Activated T-cell treated with anti-CD3 and anti-CD28 coated beads, Interleukin-2, amount 50 U/mL, for 72 hours (primary cell): Measurements from ENCODE around the gene MORN3. TPM values are rescaled to one million over a fixed set of nuclear protein-coding genes. Genes with fewer than 3 reads are reported as not detected.
"Not testable (repeated sequence)": the region's sequence is repeated elsewhere in the genome, so short reads cannot be mapped to it uniquely, and the experiment has no call there.

ENCODE experiments used
- ATAC-seq, 2 donors: fragments of 150-1000 bp; cut with Tn5 transposase; replicated peaks in 1 of 2; 2 replicates each; pipeline ENCODE4 v1.10.0; 2021; ENCODE audit warnings: moderate library complexity in 2 of 2, mild to moderate bottlenecking in 1 of 2
- DNase-seq, 2 donors: peaks; one replicate each; pipeline ENCODE4 v3.0.0; 2021 to 2022; ENCODE audit warnings: mixed read lengths in 1 of 2
- H3K27ac Mint-ChIP-seq: one replicate; pipeline ENCODE4 v1.8.0; 2022; ENCODE audit warnings: mild to moderate bottlenecking, moderate library complexity, mixed read lengths
- H3K27me3 Mint-ChIP-seq: one replicate; pipeline ENCODE4 v1.8.0; 2022; ENCODE audit warnings: low read depth, mixed read lengths
- H3K36me3 Mint-ChIP-seq, 2 donors: one replicate each; pipeline ENCODE4 v1.8.0; 2022; ENCODE audit warnings: mixed read lengths in 2 of 2, mild to moderate bottlenecking in 1 of 2; ENCODE audit not compliant: insufficient read depth in 2 of 2
- H3K4me1 Mint-ChIP-seq: one replicate; pipeline ENCODE4 v1.8.0; 2022; ENCODE audit warnings: low read depth, mixed read lengths
- H3K4me3 Mint-ChIP-seq, 2 donors: one replicate each; pipeline ENCODE4 v1.8.0; 2022; ENCODE audit warnings: mild to moderate bottlenecking in 2 of 2, mixed read lengths in 2 of 2, moderate library complexity in 2 of 2
- H3K9me3 Mint-ChIP-seq, 2 donors: one replicate each; pipeline ENCODE4 v1.8.0; 2022; ENCODE audit warnings: mixed read lengths in 2 of 2
- total RNA-seq, 2 donors: library from RNA; stranded (reverse); gene quantifications; one replicate each; pipeline ENCODE4 v1.2.3, GENCODE V29; 2022

Gene MORN3
- total RNA-seq, 2 donors from 2014 or later = 2.4 to 3.2 TPM

DNA sequence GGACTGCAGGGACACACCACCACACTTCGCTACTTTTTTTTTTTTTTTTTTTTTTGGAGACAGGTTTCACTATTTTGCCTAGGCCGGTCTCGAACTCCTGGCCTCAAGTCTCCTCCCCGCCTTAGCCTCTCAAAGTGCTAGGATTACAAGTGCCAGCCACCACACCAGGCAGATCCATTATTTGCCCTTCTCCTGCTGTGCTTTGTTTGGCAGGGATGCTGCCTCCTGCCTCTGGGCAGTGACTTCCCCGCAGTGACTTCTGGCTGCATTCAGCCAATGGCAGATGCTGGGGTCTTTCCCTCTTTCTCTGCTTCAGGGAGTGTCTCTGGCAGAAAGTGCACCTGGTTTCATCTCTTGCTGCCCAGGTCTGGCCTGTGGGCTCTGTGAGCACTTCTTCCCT, 6.7 kb upstream of the MORN3 start:
- Mint-ChIP-seq H3K27ac (no peak overlapping the region), H3K9me3 (no peaks in the 10 kb centered on the region), H3K4me1 (peaks cover 29% of the 10 kb centered on the region), H3K27me3 (no peaks in the 10 kb centered on the region), H3K36me3 (no peaks in the 10 kb centered on the region), H3K4me3 (no peak overlapping the region)
- DNase-seq (no peak), ATAC-seq (no peak)

DNA sequence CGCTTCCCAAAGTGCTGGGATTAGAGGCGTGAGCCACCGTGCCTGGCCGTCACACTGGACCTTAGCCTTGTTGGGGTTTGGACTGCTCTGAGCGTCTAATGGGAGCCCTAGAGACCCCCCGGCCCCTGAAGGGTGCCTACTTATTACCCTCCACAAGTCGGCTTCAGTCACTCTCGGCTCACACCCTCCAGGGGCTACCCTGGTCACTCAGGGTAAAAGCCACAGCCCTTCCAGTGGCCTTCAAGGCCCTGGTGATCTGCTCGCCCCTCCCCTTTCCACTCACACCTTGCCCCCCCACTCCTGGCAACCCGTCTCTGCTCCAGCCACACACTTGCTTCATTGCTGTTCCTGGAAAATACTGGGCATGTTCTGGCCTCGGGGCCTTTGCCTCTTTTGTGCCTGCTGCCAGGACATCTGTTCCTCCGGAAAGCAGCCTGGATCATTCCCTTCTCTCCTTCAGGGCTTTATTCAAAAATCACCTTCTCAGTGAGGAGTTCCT, 3.6 kb upstream of the MORN3 start:
- no peaks in the 10 kb centered on the region for H3K9me3 Mint-ChIP-seq
- no peaks in the 10 kb centered on the region for H3K27me3 Mint-ChIP-seq
- peak in 1 of 2 donors; percentile 15 for DNase-seq
- ATAC-seq = no peak
- peaks cover 42% of the 10 kb centered on the region for H3K4me1 Mint-ChIP-seq
- peak overlapping the region; percentile 95 to 97 for H3K4me3 Mint-ChIP-seq
- H3K36me3 Mint-ChIP-seq = no peaks in the 10 kb centered on the region
- peak overlapping the region; percentile 98 for H3K27ac Mint-ChIP-seq

DNA sequence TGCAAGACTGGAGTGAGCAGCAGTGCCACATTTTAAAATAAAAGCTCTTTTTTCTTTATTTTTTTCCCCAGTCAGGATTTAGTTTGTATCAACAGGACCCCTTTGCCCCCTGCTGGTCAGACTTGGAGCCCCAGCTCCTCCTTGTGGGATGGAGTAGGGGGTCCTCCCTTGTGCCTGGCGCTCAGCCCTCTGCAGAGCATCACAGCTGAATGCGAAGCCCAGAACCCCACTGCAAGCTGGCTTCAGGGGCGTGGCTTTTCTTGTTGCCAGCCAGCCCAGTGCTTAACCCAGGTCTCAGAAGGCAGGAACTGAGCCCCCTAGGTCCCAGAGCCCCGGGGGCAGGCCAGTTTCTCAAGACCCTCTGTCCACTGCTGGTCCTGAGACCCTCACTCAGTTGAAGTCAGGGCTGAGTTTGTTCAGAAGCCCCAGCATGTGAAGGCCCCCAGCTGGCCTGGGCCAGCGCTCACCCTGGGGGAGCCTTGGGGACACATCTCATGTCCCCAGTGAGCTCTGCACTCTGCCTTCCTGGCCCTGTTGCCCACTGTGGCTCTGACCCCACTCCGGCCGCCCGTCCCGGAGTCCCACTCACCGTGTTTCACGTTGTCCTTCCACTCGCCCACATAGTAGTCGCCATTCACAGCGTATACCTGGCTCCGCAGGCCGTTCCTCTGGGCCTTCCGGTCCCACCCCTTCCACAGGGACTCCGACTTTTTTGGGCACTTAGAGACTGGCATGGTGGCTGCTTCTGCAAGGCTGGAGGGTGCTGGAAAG, 519 bp downstream of the MORN3 start:
- no peak for ATAC-seq

DNA sequence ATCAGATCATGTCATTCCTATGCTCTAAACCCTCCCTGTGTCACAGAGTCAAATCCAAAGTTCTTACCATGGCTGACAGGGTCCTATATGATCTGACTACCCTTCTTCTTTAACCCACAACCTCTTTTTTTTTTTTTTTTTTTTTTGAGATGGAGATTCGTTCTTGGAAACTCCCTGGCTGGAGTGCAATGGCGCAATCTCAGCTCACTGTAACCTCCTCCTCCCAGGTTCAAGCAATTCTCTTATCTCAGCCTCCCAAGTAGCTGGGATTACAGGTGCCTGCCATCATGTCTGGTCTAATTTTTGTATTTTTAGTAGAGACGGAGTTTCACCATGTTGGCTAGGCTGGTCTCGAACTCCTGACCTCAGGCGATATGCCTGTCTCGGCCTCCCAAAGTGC, 2.6 kb downstream of the MORN3 start:
- Mint-ChIP-seq H3K4me1 (peaks cover 59% of the 10 kb centered on the region), H3K27ac (peak overlapping the region; percentile 62)
- DNase-seq, H3K4me3 Mint-ChIP-seq, H3K27me3 Mint-ChIP-seq, H3K36me3 Mint-ChIP-seq, H3K9me3 Mint-ChIP-seq, ATAC-seq: not testable (repeated sequence)

More for the DNA sequence above, 519 bp downstream of the MORN3 start:
- Mint-ChIP-seq H3K9me3 (no peaks in the 10 kb centered on the region), H3K27ac (no peak overlapping the region), H3K36me3 (peaks cover 3% of the 10 kb centered on the region in 2 donors), H3K4me3 (no peak overlapping the region), H3K27me3 (no peaks in the 10 kb centered on the region), H3K4me1 (peaks cover 64% of the 10 kb centered on the region)
- DNase-seq = peak; percentile 56 to 64

DNA sequence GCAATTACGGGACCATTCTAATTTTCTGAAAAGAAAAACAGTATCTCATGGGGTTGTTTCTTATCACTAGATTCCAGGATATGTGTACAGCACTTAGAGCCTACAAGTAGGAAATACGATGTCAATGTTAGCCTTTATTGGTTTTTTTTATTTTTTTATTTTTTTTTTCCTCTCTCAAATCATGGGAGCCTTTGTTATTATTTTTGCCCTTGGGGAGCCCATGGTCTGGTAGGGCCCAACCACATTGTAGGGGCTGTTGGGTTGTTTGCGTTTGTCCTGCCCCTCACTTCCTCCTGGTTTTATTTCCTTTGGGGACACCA, 5.9 kb downstream of the MORN3 start:
- H3K36me3 Mint-ChIP-seq = peaks cover 3% of the 10 kb centered on the region in 2 donors
- H3K27me3 Mint-ChIP-seq = no peaks in the 10 kb centered on the region
- H3K4me1 Mint-ChIP-seq = peaks cover 72% of the 10 kb centered on the region
- ATAC-seq (no peak), DNase-seq (no peak)
- peak overlapping the region; percentile 92 to 93 for H3K4me3 Mint-ChIP-seq
- no peaks in the 10 kb centered on the region for H3K9me3 Mint-ChIP-seq
- peak overlapping the region; percentile 85 for H3K27ac Mint-ChIP-seq

DNA sequence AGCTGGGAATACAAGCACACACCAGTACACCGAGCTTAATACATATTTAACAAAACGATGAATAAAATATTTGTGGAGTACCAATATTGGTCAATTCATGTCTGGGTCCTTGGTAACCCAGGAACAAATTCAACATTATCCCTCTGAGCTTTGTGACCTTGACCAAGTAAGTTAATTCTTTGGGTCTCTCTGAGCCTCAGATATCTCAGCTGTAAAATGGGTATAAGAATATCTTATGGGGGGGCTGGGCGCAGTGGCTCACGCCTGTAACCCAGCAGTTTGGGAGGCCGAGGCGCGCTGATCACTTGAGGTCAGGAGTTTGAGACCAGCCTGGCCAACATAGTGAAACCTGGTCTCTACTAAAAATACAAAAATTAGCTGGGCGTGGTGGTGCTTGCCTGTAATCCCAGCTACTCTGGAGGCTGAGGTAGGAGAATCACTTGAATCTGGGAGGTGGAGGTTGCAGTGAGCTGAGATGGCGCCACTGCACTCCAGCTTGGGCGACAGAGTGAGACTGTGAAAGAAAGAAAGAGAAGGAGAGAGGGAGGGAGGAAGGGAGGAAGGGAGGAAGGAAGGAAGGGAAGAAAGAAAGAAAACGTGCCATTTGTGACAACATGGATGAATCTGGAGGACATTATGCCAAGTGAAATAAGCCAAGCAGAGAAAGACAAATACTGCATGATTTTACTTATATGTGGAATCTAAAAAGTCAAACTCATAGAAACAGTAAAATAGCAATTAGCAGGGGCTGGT, 7.9 kb downstream of the MORN3 start:
- not testable (repeated sequence) for H3K4me3 Mint-ChIP-seq, DNase-seq, ATAC-seq, H3K27me3 Mint-ChIP-seq, H3K36me3 Mint-ChIP-seq, H3K9me3 Mint-ChIP-seq
- Mint-ChIP-seq H3K27ac (peak overlapping the region; percentile 65), H3K4me1 (peaks cover 79% of the 10 kb centered on the region)

DNA sequence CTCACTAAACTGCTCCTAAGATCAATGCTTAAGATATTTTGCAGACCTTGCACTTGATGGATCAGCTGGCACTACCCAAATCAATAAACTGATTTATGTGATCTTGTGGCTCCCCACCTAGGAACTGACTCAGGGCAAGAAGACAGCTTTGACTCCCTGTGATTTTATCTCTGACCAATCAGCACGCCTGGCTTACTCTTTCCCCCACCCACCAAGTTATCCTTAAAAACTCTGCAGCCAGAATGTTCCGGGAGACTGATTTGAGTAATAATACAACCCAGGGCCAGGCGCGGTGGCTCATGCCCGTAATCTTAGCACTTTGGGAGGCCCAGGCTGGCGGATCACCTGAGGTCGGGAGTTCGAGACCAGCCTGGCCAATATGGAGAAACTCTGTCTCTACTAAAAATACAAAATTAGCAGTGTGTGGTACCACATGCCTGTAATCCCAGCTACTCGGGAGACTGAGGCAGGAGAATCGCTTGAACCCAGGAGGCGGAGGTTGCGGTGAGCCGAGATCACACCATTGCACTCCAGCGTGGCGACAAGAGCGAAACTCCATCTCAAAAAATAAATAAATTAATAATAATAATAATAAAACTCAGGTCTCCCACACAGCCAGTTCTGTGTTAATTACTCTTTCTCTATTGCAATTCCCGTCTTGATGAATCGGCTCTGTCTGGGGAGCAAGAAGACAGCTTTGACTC, 12.0 kb downstream of the MORN3 start:
- ATAC-seq = peak; percentile 79 to 83
- DNase-seq = peak; percentile 60 to 62
- no peaks in the 10 kb centered on the region for H3K27me3 Mint-ChIP-seq
- H3K4me3 Mint-ChIP-seq = peak overlapping the region; percentile 82 to 85
- H3K36me3 Mint-ChIP-seq = peaks cover 1 to 3% of the 10 kb centered on the region in 2 donors
- H3K27ac Mint-ChIP-seq = peak overlapping the region; percentile 94
- H3K9me3 Mint-ChIP-seq = peaks cover 0 to 2% of the 10 kb centered on the region in 2 donors
- H3K4me1 Mint-ChIP-seq = peaks cover 61% of the 10 kb centered on the region

DNA sequence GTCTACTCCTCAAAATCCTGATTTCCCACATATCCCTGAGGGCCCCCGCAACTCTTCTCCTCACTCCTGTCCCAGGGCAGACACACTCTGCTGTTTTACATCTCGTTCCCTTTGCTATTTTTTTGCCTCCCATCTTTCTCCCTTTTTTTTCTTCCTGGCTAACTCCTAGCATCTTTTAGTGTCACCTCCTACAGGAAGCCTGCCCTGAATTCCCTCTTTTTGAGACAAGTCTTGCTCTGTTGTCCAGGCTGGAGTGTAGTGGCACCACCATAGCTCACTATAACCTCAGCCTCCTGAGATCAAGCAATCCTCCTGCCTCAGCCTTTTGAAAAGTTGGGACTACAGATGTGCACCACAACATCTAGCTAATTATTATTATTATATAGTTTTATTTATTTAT, 13.3 kb downstream of the MORN3 start:
- no peak overlapping the region for H3K4me3 Mint-ChIP-seq
- no peak for ATAC-seq
- DNase-seq = no peak
- H3K27ac Mint-ChIP-seq = no peak overlapping the region
- peaks cover 0 to 2% of the 10 kb centered on the region in 2 donors for H3K9me3 Mint-ChIP-seq
- H3K27me3 Mint-ChIP-seq = no peaks in the 10 kb centered on the region
- peaks cover 1 to 3% of the 10 kb centered on the region in 2 donors for H3K36me3 Mint-ChIP-seq
- peaks cover 50% of the 10 kb centered on the region for H3K4me1 Mint-ChIP-seq

DNA sequence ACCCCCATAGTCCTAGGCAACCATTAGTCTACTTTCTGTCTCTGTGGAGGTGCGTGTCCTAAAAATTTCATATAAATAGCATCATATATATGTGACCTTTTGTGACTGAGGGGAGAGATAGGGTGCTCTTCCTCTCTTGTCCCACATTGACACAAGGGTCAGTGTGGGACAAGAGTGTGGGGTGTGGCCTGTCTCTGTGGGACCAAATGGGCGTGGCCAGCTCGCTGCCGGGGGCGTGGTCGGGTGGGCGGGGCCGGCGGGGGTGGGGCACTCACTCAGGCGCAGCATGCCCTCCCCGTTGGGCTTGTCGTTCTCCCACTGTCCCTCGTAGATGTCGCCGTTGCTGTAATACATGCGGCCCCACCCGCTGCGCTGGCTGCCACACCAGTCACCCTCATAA, 15.5 kb downstream of the MORN3 start:
- no peak overlapping the region for H3K4me3 Mint-ChIP-seq
- DNase-seq = no peak
- peaks cover 50% of the 10 kb centered on the region for H3K4me1 Mint-ChIP-seq
- peaks cover 0 to 2% of the 10 kb centered on the region in 2 donors for H3K9me3 Mint-ChIP-seq
- H3K36me3 Mint-ChIP-seq = peaks cover 1 to 3% of the 10 kb centered on the region in 2 donors
- ATAC-seq = no peak
- H3K27me3 Mint-ChIP-seq = no peaks in the 10 kb centered on the region
- H3K27ac Mint-ChIP-seq = no peak overlapping the region

DNA sequence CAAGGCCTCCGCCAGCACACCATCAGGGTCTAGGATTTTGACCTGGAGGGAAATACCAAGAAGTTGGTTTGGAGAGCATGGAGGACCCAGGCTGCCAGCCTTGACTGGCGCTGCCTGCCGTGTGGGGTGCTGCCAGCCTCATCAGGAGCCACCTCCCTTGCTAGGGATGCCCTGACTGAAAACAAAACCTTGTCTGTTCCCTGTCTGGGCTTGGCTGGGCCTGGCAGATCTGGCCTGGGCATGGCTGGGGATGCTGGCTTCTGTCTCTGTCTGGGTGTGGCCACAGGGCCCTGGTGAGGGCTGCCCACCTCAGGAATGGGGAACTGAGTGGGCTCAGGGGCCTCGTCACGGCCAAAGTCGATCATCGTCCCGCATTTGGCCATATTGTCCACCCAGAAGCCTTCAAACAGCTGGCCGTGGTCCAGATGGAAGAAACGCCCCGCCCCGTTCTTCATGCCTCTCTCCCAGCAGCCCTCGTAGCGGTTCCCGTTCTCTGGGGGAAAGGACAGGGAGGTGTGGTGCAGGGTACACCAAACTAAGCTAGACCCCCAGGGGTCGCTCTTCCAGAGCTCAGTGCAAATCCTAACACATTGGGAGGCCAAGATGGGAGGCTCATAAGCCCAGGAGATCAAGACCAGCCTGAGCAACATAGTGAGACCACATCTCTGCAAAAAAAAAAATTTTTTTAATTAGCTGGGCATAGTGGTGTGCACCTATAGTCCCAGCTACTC, 16.5 kb downstream of the MORN3 start:
- H3K36me3 Mint-ChIP-seq = peaks cover 1 to 3% of the 10 kb centered on the region in 2 donors
- peaks cover 0 to 2% of the 10 kb centered on the region in 2 donors for H3K9me3 Mint-ChIP-seq
- no peak overlapping the region for H3K27ac Mint-ChIP-seq
- DNase-seq (no peak), ATAC-seq (no peak)
- no peak overlapping the region for H3K4me3 Mint-ChIP-seq
- no peaks in the 10 kb centered on the region for H3K27me3 Mint-ChIP-seq
- H3K4me1 Mint-ChIP-seq = peaks cover 41% of the 10 kb centered on the region

DNA sequence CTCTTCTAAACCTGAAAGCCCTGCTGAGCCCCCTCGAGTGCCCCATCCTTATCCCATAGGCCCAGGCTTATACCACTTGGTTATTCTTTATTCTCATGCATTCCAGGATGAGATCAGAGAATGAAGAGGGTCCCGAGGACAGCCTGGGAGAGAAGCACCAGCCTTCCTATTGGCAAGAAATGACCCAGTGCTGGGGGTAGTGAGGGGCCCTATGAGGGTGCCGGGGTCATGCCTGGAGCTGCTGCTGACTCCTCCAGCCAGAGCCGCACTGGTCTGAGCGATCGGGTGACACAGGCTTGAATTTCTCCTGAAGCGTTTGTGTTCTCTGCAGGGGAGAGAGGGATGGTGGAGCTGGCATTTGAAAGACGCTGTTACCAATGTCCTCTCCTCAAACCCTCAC, 18.1 kb downstream of the MORN3 start:
- peaks cover 27% of the 10 kb centered on the region for H3K4me1 Mint-ChIP-seq
- peaks cover 1 to 3% of the 10 kb centered on the region in 2 donors for H3K36me3 Mint-ChIP-seq
- no peak for ATAC-seq
- peaks cover 0 to 2% of the 10 kb centered on the region in 2 donors for H3K9me3 Mint-ChIP-seq
- H3K27me3 Mint-ChIP-seq = no peaks in the 10 kb centered on the region
- H3K27ac Mint-ChIP-seq = no peak overlapping the region
- no peak overlapping the region for H3K4me3 Mint-ChIP-seq
- DNase-seq = no peak

DNA sequence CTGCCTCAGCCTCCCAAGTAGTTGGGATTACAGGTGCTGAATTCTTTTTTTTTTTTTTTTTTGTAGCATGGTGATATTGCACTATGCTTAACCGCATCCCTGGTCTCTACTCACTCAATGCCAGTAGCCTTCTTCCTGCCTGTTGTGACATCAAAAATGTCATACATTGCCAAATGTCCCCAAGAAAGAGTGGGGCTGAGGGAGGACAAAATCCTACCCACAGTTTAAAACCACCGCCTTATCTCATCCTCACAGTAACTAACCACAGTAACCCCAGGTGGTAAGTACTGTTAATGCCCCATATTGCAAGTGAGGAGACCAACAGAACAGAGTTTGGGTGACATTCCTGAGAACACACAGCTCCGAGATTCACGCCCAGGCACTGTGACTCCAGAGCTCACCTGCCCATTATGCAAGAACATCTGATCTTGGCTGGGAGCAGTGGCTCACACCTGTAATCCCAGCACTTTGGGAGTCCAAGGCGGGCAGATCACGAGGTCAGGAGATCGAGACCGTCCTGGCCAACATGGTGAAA, 19.6 kb downstream of the MORN3 start:
- ATAC-seq (peak; percentile 77 to 78), DNase-seq (no peak)
- Mint-ChIP-seq H3K4me3 (no peak overlapping the region), H3K36me3 (no peaks in the 10 kb centered on the region), H3K27ac (peak overlapping the region; percentile 10), H3K4me1 (peaks cover 27% of the 10 kb centered on the region), H3K9me3 (no peaks in the 10 kb centered on the region), H3K27me3 (no peaks in the 10 kb centered on the region)
